GM18498 (cell line): ENCODE data around the gene SLC44A3.
"Not testable (repeated sequence)": the region's sequence is repeated elsewhere in the genome, so short reads cannot be mapped to it uniquely, and the experiment has no call there.

ENCODE experiments used
- ATAC-seq: cut with Tn5 transposase; IDR thresholded peaks from one replicate; pipeline ENCODE4 v1.9.1; 2021; ENCODE audit warnings: mild to moderate bottlenecking, moderate library complexity; ENCODE audit not compliant: unreplicated experiment

Gene SLC44A3

DNA sequence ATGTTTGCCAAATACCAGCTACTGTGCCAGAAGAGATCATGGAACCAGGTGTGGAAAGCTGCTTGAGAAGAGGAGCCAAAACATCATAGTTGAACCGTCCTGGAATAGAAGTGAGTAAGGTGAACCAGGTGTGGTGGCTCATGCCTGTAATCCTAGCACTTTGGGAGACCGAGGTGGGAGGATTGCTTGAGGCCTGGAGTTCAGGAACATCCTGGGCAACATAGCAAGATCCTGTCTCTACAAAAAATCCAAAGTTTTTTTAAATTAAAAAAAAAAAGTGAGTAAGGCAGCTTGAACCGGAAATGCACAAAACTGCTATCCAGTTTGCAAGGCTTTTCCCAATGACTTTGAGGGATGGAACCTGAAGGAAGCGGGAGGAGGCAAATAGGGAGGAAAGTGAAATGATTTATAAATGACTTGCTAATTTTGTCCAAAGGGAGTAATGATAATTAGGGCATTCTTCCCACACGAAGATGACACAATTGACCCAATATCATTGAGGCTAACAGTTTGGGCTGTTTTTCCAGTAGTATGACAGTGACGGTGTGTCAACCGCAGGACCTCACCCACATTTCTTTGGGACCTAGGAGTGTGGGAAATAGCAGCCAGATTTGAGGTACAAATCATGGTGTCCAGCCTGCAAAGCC, 108.3 kb downstream of the SLC44A3 start:
- ATAC-seq: no peak

GRCh38 chr1:94929351-94930217, 109.4 kb downstream of the SLC44A3 start:
- no peak for ATAC-seq

DNA sequence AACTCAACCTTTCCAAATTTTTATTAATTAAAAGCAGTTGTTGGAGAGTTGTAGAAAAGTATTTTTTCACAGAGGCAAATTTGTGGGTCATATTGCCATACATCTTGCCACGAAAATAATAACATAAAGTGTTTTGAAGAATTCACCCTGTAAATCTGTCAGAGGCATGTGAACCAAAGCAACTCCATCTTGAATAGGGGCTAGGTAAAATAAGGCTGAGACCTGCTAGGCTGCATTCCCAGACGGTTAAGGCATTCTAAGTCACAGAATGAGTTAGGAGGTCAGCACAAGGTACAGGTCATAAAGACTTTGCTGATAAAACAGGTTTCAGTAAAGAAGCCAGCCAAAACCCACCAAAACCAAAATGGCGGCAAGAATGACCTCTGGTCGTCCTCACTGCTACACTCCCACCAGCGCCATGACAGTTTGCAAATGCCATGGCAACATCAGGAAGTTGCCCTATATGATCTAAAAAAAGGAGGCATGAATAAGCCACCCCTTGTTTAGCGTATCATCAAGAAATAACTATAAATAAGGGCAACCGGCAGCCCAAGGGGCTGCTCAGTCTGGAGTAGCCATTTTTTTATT, 111.2 kb downstream of the SLC44A3 start:
- no peak for ATAC-seq

DNA sequence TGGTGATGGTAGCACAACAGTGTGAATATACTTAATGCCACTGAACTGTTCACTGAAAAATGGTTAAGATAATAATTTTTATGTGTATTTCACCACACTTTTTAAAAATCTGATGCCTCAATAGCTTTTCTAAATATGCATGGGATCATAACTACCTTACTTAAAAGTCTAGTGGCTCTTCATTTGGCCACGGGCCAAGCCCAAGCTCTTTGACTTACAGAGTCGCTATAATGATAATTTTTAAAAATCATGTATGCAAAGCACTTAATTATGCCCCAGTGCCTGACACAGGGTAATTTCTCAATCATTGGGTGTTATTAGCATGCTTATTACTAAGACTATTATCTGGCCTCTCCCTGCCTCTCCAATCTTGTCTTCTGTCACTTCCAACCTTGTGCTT, 114.4 kb downstream of the SLC44A3 start:
- no peak for ATAC-seq

- ATAC-seq: no peak
Observed at GRCh38 chr1:94935034-94935433, 114.9 kb downstream of the SLC44A3 start.

GRCh38 chr1:94935476-94935875, 115.3 kb downstream of the SLC44A3 start:
- no peak for ATAC-seq

GRCh38 chr1:94936861-94937620, 116.9 kb downstream of the SLC44A3 start:
- no peak for ATAC-seq

DNA sequence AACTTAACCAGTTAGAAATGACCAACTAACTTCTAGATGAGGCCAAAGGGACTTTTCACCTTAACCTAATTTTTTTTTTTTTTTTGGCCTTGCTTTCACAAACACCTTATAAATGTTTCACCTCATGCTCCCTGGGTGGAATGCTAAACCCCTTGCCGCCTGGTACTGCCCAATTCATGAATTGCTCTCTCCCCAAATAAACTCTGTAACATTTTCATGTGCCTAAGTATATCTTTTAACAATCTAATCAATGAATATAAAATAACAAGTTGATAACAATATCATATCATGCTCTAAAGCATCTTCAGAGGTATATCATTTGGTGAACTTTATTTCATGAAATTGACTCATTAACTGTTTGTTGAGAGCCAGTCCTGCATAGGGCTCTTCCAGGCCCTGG, 117.7 kb downstream of the SLC44A3 start:
- no peak for ATAC-seq

- no peak for ATAC-seq
Observed at GRCh38 chr1:94940738-94941137, 120.6 kb downstream of the SLC44A3 start.

DNA sequence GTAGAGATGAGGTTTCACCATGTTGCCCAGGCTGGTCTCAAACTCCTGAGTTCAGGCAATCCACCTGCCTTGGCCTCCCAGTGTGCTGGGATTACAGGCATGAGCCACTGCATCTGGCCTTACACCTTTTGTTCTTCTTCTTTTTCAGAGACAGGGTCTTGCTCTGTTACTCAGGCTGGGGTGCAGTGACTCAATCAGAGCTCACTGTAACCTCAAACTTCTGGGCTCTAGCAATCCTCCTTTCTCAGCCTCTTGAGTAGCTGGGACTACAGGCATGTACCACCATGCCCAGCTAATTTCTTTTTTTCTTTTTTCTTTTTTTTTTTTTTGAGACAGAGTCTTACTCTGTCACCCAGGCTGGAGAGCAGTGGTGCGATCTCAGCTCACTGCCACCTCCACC, 121.3 kb downstream of the SLC44A3 start:
- not testable (repeated sequence) for ATAC-seq

DNA sequence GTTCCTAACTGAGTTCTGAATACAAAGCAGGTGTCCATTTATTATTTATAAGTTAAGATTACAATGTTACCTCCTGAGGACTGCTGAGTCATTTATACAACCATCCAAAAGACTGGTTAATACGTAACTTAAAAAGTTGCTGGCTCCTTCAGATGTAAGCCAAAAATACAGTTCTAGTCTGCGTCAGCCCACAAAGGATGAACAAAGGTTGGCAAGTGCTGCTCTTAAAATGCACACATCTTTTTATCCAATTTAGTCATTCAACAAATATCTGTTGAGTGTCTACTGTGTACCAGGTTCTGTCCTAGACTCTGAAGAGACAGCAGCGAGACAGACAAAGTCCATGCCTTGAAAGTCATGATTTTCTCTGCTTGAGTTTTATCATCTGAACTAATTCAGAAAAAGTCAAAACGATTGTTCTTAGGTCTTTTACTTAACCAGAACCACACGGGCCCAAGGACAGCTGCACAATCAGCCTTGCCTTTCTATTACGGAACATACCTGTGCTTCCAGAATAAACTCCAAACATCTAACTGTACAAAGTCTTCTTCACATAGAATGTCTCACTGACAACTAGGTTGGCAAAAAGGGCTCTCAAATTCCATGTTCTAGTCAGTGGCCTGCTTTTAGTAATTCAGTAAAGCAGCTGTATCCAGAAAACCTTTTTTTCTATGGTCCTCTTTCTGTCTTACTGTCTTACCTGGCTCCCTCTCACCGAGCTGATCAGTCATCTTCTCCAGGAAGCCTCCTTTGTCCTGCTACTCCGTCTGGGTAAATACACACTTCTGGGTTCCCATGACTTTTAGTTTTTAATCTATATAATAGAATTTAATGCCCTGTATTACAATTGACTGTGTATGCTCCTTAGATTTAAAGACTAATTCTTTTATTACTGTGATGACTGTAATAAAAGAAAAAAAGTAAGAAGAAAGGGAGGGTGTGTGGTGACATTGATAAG, 122.3 kb downstream of the SLC44A3 start:
- ATAC-seq: no peak
